ENCODE data around the gene GEMIN2. TPM values are rescaled to one million over a fixed set of nuclear protein-coding genes. Genes with fewer than 3 reads are reported as not detected.
"Not testable (repeated sequence)": the region's sequence is repeated elsewhere in the genome, so short reads cannot be mapped to it uniquely, and the experiment has no call there.

The GEMIN2 gene
- total RNA-seq, 1 donor from 2014 or later, result 71.8 TPM

DNA sequence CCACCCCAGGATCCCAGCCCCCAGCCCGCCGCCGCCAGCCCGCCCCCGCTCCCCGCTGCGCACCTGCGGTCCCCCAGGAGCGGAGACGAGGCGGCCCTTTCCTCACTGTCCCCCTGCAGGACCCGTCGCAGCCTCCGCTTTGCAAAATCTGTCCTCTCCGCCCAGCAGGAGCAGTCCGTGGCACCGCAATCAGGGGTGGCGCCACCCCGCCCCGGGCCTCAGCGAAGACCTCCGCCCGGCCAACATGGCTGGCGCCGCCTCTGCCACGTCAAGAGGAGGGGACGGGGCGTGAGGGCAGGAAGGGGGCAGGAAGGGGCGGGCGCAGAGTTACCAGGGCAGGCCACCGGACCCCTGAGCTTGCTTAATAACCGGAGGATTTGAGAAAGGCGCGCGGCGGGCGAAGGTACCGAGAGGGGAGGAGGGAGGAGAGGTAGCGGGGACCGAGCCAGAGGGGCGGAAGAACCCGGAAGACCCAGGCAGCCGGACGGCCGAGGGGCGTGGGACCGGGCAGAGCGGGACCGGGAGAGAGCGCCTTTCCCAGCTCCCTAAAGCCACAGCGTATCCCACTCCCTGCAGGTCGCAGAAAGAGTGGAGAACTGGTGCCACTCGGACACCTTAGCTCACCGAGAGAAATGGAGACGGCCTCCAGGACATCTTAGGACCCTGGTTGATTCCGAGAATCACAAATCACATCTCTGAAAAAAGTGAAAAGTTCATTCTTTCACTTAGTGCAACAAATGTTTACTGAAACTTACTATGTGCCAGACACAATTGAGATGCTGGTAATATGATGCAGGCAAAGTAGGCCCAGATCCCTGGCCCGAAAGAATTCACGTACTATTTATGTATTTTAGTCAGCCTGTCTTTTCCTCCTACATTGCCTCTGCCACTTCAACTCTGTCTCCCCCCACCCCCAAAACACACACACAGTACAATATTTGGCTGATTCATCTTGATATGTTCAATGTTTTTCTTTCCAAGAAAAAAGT is 10.9 kb upstream of the GEMIN2 start, which contains the start of gene SEC23A:
TSS of gene SEC23A (minus strand) at position 267 of the 989 bp plus-strand sequence. CDS start 7,117 bp downstream, outside the sequence.
- H3K4me3 ChIP-seq, result peak within 1 kb of the TSS; percentile 77
- H3K36me3 ChIP-seq, result no peaks in the 10 kb centered on the region
- peaks cover 25% of the 10 kb centered on the region for H3K4me1 Mint-ChIP-seq
- no peaks in the 10 kb centered on the region for H3K9me3 ChIP-seq (ENCODE audit: low read depth)
- DNase-seq (ENCODE audit: low spot score), result peak; percentile 96
- peaks cover 25% of the 10 kb centered on the region for H3F3A ChIP-seq (ENCODE audit: low read depth)
- peak within 1 kb of the TSS; percentile 80 for H3K4me2 ChIP-seq
- peak within 1 kb of the TSS; percentile 88 for H3K27ac Mint-ChIP-seq
- no peaks in the 10 kb centered on the region for H3K9me3 Mint-ChIP-seq
- H3K27ac ChIP-seq, result peak within 1 kb of the TSS; percentile 81
- peaks cover 14% of the 10 kb centered on the region for H3K4me1 ChIP-seq
- peak within 1 kb of the TSS; percentile 70 for H2AFZ ChIP-seq (replicated peaks)
- TF ChIP-seq, protein P1, sequence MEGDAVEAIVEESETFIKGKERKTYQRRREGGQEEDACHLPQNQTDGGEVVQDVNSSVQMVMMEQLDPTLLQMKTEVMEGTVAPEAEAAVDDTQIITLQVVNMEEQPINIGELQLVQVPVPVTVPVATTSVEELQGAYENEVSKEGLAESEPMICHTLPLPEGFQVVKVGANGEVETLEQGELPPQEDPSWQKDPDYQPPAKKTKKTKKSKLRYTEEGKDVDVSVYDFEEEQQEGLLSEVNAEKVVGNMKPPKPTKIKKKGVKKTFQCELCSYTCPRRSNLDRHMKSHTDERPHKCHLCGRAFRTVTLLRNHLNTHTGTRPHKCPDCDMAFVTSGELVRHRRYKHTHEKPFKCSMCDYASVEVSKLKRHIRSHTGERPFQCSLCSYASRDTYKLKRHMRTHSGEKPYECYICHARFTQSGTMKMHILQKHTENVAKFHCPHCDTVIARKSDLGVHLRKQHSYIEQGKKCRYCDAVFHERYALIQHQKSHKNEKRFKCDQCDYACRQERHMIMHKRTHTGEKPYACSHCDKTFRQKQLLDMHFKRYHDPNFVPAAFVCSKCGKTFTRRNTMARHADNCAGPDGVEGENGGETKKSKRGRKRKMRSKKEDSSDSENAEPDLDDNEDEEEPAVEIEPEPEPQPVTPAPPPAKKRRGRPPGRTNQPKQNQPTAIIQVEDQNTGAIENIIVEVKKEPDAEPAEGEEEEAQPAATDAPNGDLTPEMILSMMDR (IDR thresholded peaks at IDR 0.05), result peak; percentile 27
- TF ChIP-seq EZH2phosphoT487 (IDR thresholded peaks at IDR 0.05) (no peak), EZH2 (IDR thresholded peaks at IDR 0.05) (no peak)
- H3K27me3 ChIP-seq, result no peaks in the 10 kb centered on the region
- peaks cover 3% of the 10 kb centered on the region for H3K36me3 Mint-ChIP-seq
- H3K9ac ChIP-seq, result peak within 1 kb of the TSS; percentile 59
- peak within 1 kb of the TSS; percentile 93 for H3K4me3 Mint-ChIP-seq
- peaks cover 4% of the 10 kb centered on the region for H4K20me1 ChIP-seq (ENCODE audit: low read depth)
- H3K27me3 Mint-ChIP-seq (ENCODE audit: insufficient read depth, low read depth), result peaks cover 2% of the 10 kb centered on the region
- H3K79me2 ChIP-seq (ENCODE audit: low read depth), result peaks cover 46% of the 10 kb centered on the region

GRCh38 chr14:39104078-39104801 is 9.9 kb upstream of the GEMIN2 start:
- peaks cover 25% of the 10 kb centered on the region for H3F3A ChIP-seq (ENCODE audit: low read depth)
- H3K27me3 ChIP-seq; H3K9ac ChIP-seq; H3K36me3 Mint-ChIP-seq; H3K9me3 Mint-ChIP-seq; H3K9me3 ChIP-seq (ENCODE audit: low read depth); H4K20me1 ChIP-seq (ENCODE audit: low read depth); DNase-seq (ENCODE audit: low spot score); H2AFZ ChIP-seq (replicated peaks); H3K36me3 ChIP-seq; H3K27me3 Mint-ChIP-seq (ENCODE audit: insufficient read depth, low read depth): not testable (repeated sequence)
- H3K79me2 ChIP-seq (ENCODE audit: low read depth), result peaks cover 36% of the 10 kb centered on the region
- peaks cover 25% of the 10 kb centered on the region for H3K4me1 Mint-ChIP-seq
- H3K27ac Mint-ChIP-seq, result peak overlapping the region; percentile 84
- H3K4me3 Mint-ChIP-seq, result peak overlapping the region; percentile 93
- peak overlapping the region; percentile 77 for H3K4me3 ChIP-seq
- H3K27ac ChIP-seq, result peak overlapping the region; percentile 81
- peaks cover 14% of the 10 kb centered on the region for H3K4me1 ChIP-seq
- H3K4me2 ChIP-seq, result peak overlapping the region; percentile 80

DNA sequence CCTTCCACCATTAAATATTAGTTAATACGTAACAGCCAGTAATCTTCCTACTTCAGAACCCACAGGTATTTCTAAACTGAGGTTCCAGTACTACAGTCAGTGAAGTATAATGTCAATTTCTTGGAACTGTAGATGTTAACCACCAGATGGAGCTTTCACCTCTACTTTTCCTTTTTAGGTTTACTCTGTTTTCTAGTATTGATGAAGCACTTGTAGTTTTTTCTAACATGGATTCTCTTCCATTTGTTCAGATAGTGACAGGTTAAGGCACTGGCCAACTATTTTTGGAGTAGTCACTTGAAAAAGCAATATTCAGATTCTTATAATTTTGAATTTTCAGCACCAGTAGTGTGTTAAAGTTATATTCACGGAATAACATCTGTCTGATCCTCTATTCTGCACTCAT is 6.5 kb upstream of the GEMIN2 start:
- H3K9me3 ChIP-seq (ENCODE audit: low read depth), result no peaks in the 10 kb centered on the region
- peaks cover 22% of the 10 kb centered on the region for H3K4me1 ChIP-seq
- H3K4me2 ChIP-seq, result no peak overlapping the region
- Mint-ChIP-seq H3K9me3 (no peaks in the 10 kb centered on the region), H3K27me3 (ENCODE audit: insufficient read depth, low read depth) (peaks cover 2% of the 10 kb centered on the region), H3K36me3 (no peaks in the 10 kb centered on the region), H3K27ac (no peak overlapping the region), H3K4me3 (no peak overlapping the region), H3K4me1 (peaks cover 15% of the 10 kb centered on the region)
- H3K27me3 ChIP-seq, result no peaks in the 10 kb centered on the region
- no peak overlapping the region for H3K4me3 ChIP-seq
- no peaks in the 10 kb centered on the region for H3K36me3 ChIP-seq
- DNase-seq (ENCODE audit: low spot score), result peak; percentile 20
- no peak overlapping the region for H2AFZ ChIP-seq (replicated peaks)
- TF ChIP-seq EZH2 (IDR thresholded peaks at IDR 0.05), result no peak
- TF ChIP-seq, protein P1 (IDR thresholded peaks at IDR 0.05), result peak; percentile 59
- H3K27ac ChIP-seq, result no peak overlapping the region
- peaks cover 3% of the 10 kb centered on the region for H3K79me2 ChIP-seq (ENCODE audit: low read depth)
- no peaks in the 10 kb centered on the region for H4K20me1 ChIP-seq (ENCODE audit: low read depth)
- peaks cover 20% of the 10 kb centered on the region for H3F3A ChIP-seq (ENCODE audit: low read depth)
- no peak overlapping the region for H3K9ac ChIP-seq
